K562 (cell line): ENCODE measurements around the gene PTTG1IP. TPM values are rescaled to one million over a fixed set of nuclear protein-coding genes. Genes with fewer than 3 reads are reported as not detected.
A peak's percentile ranks its signal among the peaks of the same experiment; 100 is the strongest.

Experiments
- BCLAF1 ChIP-seq, 2 experiments: fragments of 450-650 bp in 1 of 2; IDR thresholded peaks; 2 replicates each; pipeline ENCODE4 v1.6.1; 2011 to 2017; ENCODE audit warnings: low read depth in 2 of 2, antibody characterized with exemption in 1 of 2, borderline replicate concordance in 1 of 2, low read length in 1 of 2, mild to moderate bottlenecking in 1 of 2, mixed read lengths in 1 of 2; ENCODE audit not compliant: control insufficient read depth in 1 of 2
- CHD1 ChIP-seq: fragments of 200-600 bp; sonication (generic); IDR thresholded peaks from one replicate; pipeline ENCODE4 v1.6.1; 2012; ENCODE audit warnings: mild to moderate bottlenecking, moderate library complexity, low read length, inconsistent platforms
- E2F1 ChIP-seq: sonication (generic); formaldehyde crosslinking; IDR thresholded peaks from 2 replicates; pipeline ENCODE4 v1.8.1; 2023; ENCODE audit warnings: mild to moderate bottlenecking, missing genetic modification reagents, moderate library complexity
- E2F4 ChIP-seq: sonication (generic); formaldehyde crosslinking; IDR thresholded peaks from 2 replicates; pipeline ENCODE4 v1.8.0; 2022; ENCODE audit warnings: mild to moderate bottlenecking, low read depth, missing genetic modification reagents
- GTF2F1 ChIP-seq: IDR thresholded peaks from 2 replicates; pipeline ENCODE4 v1.6.1; 2011; ENCODE audit warnings: low read depth, low read length, improper control_type of control experiment
- MTA3 ChIP-seq: fragments of 450-650 bp; formaldehyde crosslinking; IDR thresholded peaks from 2 replicates; pipeline ENCODE4 v1.6.1; 2017; ENCODE audit warnings: mild to moderate bottlenecking, borderline replicate concordance
- NONO ChIP-seq, 2 experiments: fragments of 200-400 bp in 1 of 2; fragments of 450-650 bp in 1 of 2; formaldehyde crosslinking in 1 of 2; IDR thresholded peaks; 2 replicates each; pipeline ENCODE4 v1.6.1; 2017; ENCODE audit warnings: low read depth in 2 of 2, mild to moderate bottlenecking in 2 of 2, moderate library complexity in 2 of 2, low read length in 1 of 2
- NR1H2 ChIP-seq: sonication (generic); formaldehyde crosslinking; IDR thresholded peaks from 2 replicates; pipeline ENCODE4 v1.4.0; 2020; ENCODE audit warnings: mild to moderate bottlenecking, missing genetic modification reagents
- POLR3A ChIP-seq: IDR thresholded peaks from 2 replicates; pipeline ENCODE4 v1.6.1; 2011; ENCODE audit warnings: borderline replicate concordance, mild to moderate bottlenecking, moderate library complexity; ENCODE audit not compliant: insufficient read length, insufficient read depth; ENCODE audit errors: extremely low read depth
- RUNX1 ChIP-seq: sonication (generic); IDR thresholded peaks from 2 replicates; pipeline ENCODE4 v1.6.1; 2016; ENCODE audit warnings: antibody characterized with exemption, low read depth
- SIN3B ChIP-seq: fragments of 450-650 bp; IDR thresholded peaks from 2 replicates; pipeline ENCODE4 v1.6.1; 2017; ENCODE audit warnings: low read depth, mild to moderate bottlenecking, moderate library complexity
- SREBF1 ChIP-seq: fragments of 150-350 bp; IDR thresholded peaks from 2 replicates; pipeline ENCODE4 v1.6.1; 2014; ENCODE audit warnings: antibody characterized with exemption, low read depth, low read length, borderline replicate concordance
- SRSF9 ChIP-seq: fragments of 200-400 bp; formaldehyde crosslinking; IDR thresholded peaks from 2 replicates; pipeline ENCODE4 v1.6.1; 2017; ENCODE audit warnings: low read depth, low read length, borderline replicate concordance
- TARDBP ChIP-seq: fragments of 450-650 bp; IDR thresholded peaks from 2 replicates; pipeline ENCODE4 v1.6.1; 2016
- TBP ChIP-seq: optimal IDR thresholded peaks from 2 replicates; pipeline ENCODE3; 2011; ENCODE audit warnings: low read depth, low read length, improper control_type of control experiment
- ZNF143 ChIP-seq: sonication (generic); formaldehyde crosslinking; IDR thresholded peaks from 2 replicates; pipeline ENCODE4 v1.9.0; 2022; ENCODE audit warnings: mild to moderate bottlenecking, missing genetic modification reagents
- ZNF707 ChIP-seq: fragments of 250-450 bp; sonication (Bioruptor Pico); conservative IDR thresholded peaks from 2 replicates; pipeline ENCODE4 v1.8.0; 2022; ENCODE audit warnings: inconsistent platforms, mild to moderate bottlenecking, moderate library complexity
- ZNF717 ChIP-seq: fragments of 250-450 bp; sonication (Bioruptor Pico); IDR thresholded peaks from 2 replicates; pipeline ENCODE4 v1.5.0; 2021
- polyA plus RNA-seq, 8 experiments: library from polyadenylated mRNA; depleted of rRNA in 4 of 8; stranded (reverse) in 5 of 8; unstranded in 3 of 8; fragments of >200 nt; fragmentation: Nextera tagmentation in 2 of 8; fragmentation: Illumina TruSeq in 1 of 8; extraction: Ambion mirVana in 2 of 8; extraction: Trizol in 1 of 8; gene quantifications; 2 replicates each; pipeline versions ENCODE4 v1.2.1 to v1.2.3, GENCODE V29; 2011 to 2014; ENCODE audit warnings: inconsistent platforms in 1 of 8, missing spikeins in 1 of 8
- total RNA-seq, 7 experiments: library from RNA; depleted of rRNA in 6 of 7; stranded (reverse); fragments of >200 nt in 6 of 7; fragmentation: Illumina TruSeq in 2 of 7; extraction: Trizol in 2 of 7; gene quantifications; 2 replicates each; pipeline versions ENCODE4 v1.2.1 to v1.2.3, GENCODE V29; 2011 to 2021; ENCODE audit warnings: low replicate concordance in 1 of 7

PTTG1IP gene
- total and polyA plus RNA-seq, 9 of the 15 experiments (the other 6 are each of a cell fraction or from before 2014, with no cell fraction given): 5.0 to 99.3 (median 82.4) TPM

- TF ChIP-seq SRSF9: no peak
- TF ChIP-seq MTA3: no peak; the same call in 1 of the 2 replicates
- TF ChIP-seq SREBF1: no peak
- no peak for TF ChIP-seq POLR3A
- TF ChIP-seq BCLAF1 (IDR thresholded peaks at IDR 0.05; ENCODE audit: borderline replicate concordance in 1 of 2, control insufficient read depth in 1 of 2, low read depth in 2 of 2, low read length in 1 of 2): no peak
- TF ChIP-seq ZNF143 (CRISPR knock-in tag): no peak
- TF ChIP-seq E2F1: no peak
- no peak for TF ChIP-seq GTF2F1
- TF ChIP-seq E2F4 (CRISPR knock-in tag): no peak
- no peak for TF ChIP-seq ZNF717 (CRISPR knock-in tag)
- no peak for TF ChIP-seq CHD1
- TF ChIP-seq TBP: no peak
- no peak for TF ChIP-seq NR1H2 (CRISPR knock-in tag)
- TF ChIP-seq TARDBP: 0 out of 2 replicates have a peak, but pooled peaks have one; percentile 62
- TF ChIP-seq RUNX1: no peak
- no peak for TF ChIP-seq SIN3B
- TF ChIP-seq ZNF707: no peak
- TF ChIP-seq NONO (IDR thresholded peaks at IDR 0.05; ENCODE audit: low read depth in 2 of 2, low read length in 1 of 2): no peak
Observed at GRCh38 chr21:44834951-44835646, 38.4 kb downstream of the PTTG1IP start (continued).
